Large intestine (tissue), 12 donors: ENCODE data around the gene XAF1. TPM values are rescaled to one million over a fixed set of nuclear protein-coding genes. Genes with fewer than 3 reads are reported as not detected.

Source experiments
- DNase-seq, 2 donors: peaks; one replicate each; pipeline versions ENCODE4 v3.0.0 to v3.0.0-alpha.2; 2013
- H3K27ac ChIP-seq: one replicate; pipeline ENCODE4 v1.5.1; 2013; ENCODE audit warnings: low read length
- H3K27me3 ChIP-seq: 2 replicates; pipeline ENCODE4 v1.6.1; 2013; ENCODE audit warnings: low read length; ENCODE audit not compliant: control insufficient read depth, insufficient read depth
- H3K36me3 ChIP-seq: 2 replicates; pipeline ENCODE4 v1.6.1; 2013; ENCODE audit warnings: low read length; ENCODE audit not compliant: control insufficient read depth, insufficient read depth
- H3K4me1 ChIP-seq: one replicate; pipeline ENCODE4 v1.6.1; 2013; ENCODE audit warnings: low read length; ENCODE audit not compliant: control insufficient read depth, insufficient read depth
- H3K4me3 ChIP-seq: one replicate; pipeline ENCODE4 v1.5.1; 2013; ENCODE audit warnings: low read length
- H3K9me3 ChIP-seq: one replicate; pipeline ENCODE4 v1.6.1; 2013; ENCODE audit warnings: mild to moderate bottlenecking, low read depth, low read length, moderate library complexity; ENCODE audit not compliant: control insufficient read depth
- WGBS: methylation state at CpG from one replicate; pipeline ENCODE4 v1.1.5; 2013; ENCODE audit warnings: low lambda C conversion rate; ENCODE audit not compliant: insufficient coverage; 5-methylcytosine and 5-hydroxymethylcytosine counted together
- long read RNA-seq, 11 donors: transcript quantifications; one replicate each; lab custom pipeline, GENCODE V29; 2026
- polyA plus RNA-seq: library from polyadenylated mRNA; unstranded; fragments of 120-200 nt; gene quantifications from one replicate; pipeline ENCODE4 v1.2.1, GENCODE V29; 2013

The XAF1 gene
- 70.4 TPM for polyA plus RNA-seq
- long read RNA-seq, donor 1: 0 reads
- long read RNA-seq, donor 2, partial matches to known transcripts: 0 of 5 reads
- long read RNA-seq, donor 2, other reads (novel, unspliced or antisense): 0 of 5 reads
- long read RNA-seq, donor 3: 0 reads
- long read RNA-seq, donor 4: 0 reads
- long read RNA-seq, donor 5, partial matches to known transcripts: 0 of 2 reads
- long read RNA-seq, donor 5, other reads (novel, unspliced or antisense): 0 of 2 reads
- long read RNA-seq, donor 6, partial matches to known transcripts: 0 of 5 reads
- long read RNA-seq, donor 6, other reads (novel, unspliced or antisense): 0 of 5 reads
- long read RNA-seq, donor 7: 0 reads
- long read RNA-seq, donor 8, partial matches to known transcripts: 0 of 4 reads
- long read RNA-seq, donor 8, other reads (novel, unspliced or antisense): 0 of 4 reads
- long read RNA-seq, donor 9, partial matches to known transcripts: 0 of 2 reads
- long read RNA-seq, donor 9, other reads (novel, unspliced or antisense): 0 of 2 reads
- long read RNA-seq, donor 10, partial matches to known transcripts: 0 of 1 reads
- long read RNA-seq, donor 10, other reads (novel, unspliced or antisense): 0 of 1 reads
- long read RNA-seq, donor 11, partial matches to known transcripts: 11 of 12 reads
- long read RNA-seq, donor 11, other reads (novel, unspliced or antisense): 0 of 12 reads

- Histone ChIP-seq H3K27me3 (no peaks in the 10 kb centered on the region), H3K36me3 (peaks cover 18% of the 10 kb centered on the region), H3K27ac (peak within 1 kb of the TSS; percentile 88), H3K4me3 (peak within 1 kb of the TSS; percentile 73), H3K9me3 (no peaks in the 10 kb centered on the region), H3K4me1 (peaks cover 20% of the 10 kb centered on the region)
- WGBS: 20% methylated on average over 2 of the region's 14 CpGs
- peak; percentile 60 to 78 for DNase-seq
These were observed at the start of gene XAF1 for GRCh38 chr17:6755731-6756184. Gene XAF1, plus strand, starts transcription at chr17:6756046. Its CDS starts 33 bp downstream, at chr17:6756079.

- no peak overlapping the region for H3K27ac ChIP-seq
- no CpG with 5 or more reads among the region's 14 CpGs for WGBS
- H3K9me3 ChIP-seq: no peaks in the 10 kb centered on the region
- no peak for DNase-seq
- H3K27me3 ChIP-seq: no peaks in the 10 kb centered on the region
- H3K4me3 ChIP-seq: no peak overlapping the region
- no peaks in the 10 kb centered on the region for H3K36me3 ChIP-seq
- peaks cover 8% of the 10 kb centered on the region for H3K4me1 ChIP-seq
These were observed 49.3 kb upstream of the XAF1 start for GRCh38 chr17:6706499-6706898.

- WGBS: no CpG with 5 or more reads among the region's 8 CpGs
- DNase-seq: no peak
- Histone ChIP-seq H3K9me3 (no peaks in the 10 kb centered on the region), H3K36me3 (no peaks in the 10 kb centered on the region), H3K27me3 (peaks cover 3% of the 10 kb centered on the region), H3K27ac (no peak overlapping the region), H3K4me1 (peaks cover 8% of the 10 kb centered on the region), H3K4me3 (no peak overlapping the region)
These were observed 48.9 kb upstream of the XAF1 start for GRCh38 chr17:6706996-6707395.

- no peak overlapping the region for H3K27ac ChIP-seq
- DNase-seq: no peak
- 95% methylated on average over 6 of the region's 12 CpGs for WGBS
- peaks cover 18% of the 10 kb centered on the region for H3K27me3 ChIP-seq
- H3K36me3 ChIP-seq: no peaks in the 10 kb centered on the region
- H3K9me3 ChIP-seq: peaks cover under 1% of the 10 kb centered on the region
- peaks cover 8% of the 10 kb centered on the region for H3K4me1 ChIP-seq
- no peak overlapping the region for H3K4me3 ChIP-seq
These were observed 47.4 kb upstream of the XAF1 start for GRCh38 chr17:6708357-6708961.

- no peaks in the 10 kb centered on the region for H3K36me3 ChIP-seq
- peaks cover 28% of the 10 kb centered on the region for H3K27me3 ChIP-seq
- H3K9me3 ChIP-seq: peaks cover 6% of the 10 kb centered on the region
- DNase-seq: no peak
- H3K4me1 ChIP-seq: peaks cover 2% of the 10 kb centered on the region
- 88% methylated on average over 1 of the region's 11 CpGs for WGBS
- no peak overlapping the region for H3K27ac ChIP-seq
- no peak overlapping the region for H3K4me3 ChIP-seq
These were observed 45.5 kb upstream of the XAF1 start for GRCh38 chr17:6710317-6710716.

- 100% methylated on average over 1 of the region's 7 CpGs for WGBS
- H3K27me3 ChIP-seq: peaks cover 28% of the 10 kb centered on the region
- H3K9me3 ChIP-seq: peaks cover 6% of the 10 kb centered on the region
- peaks cover 2% of the 10 kb centered on the region for H3K4me1 ChIP-seq
- H3K4me3 ChIP-seq: no peak overlapping the region
- H3K27ac ChIP-seq: no peak overlapping the region
- DNase-seq: no peak
- no peaks in the 10 kb centered on the region for H3K36me3 ChIP-seq
These were observed 44.7 kb upstream of the XAF1 start for GRCh38 chr17:6711081-6711674.

- Histone ChIP-seq H3K27ac (no peak overlapping the region), H3K27me3 (peaks cover 28% of the 10 kb centered on the region), H3K4me3 (no peak overlapping the region), H3K36me3 (no peaks in the 10 kb centered on the region), H3K9me3 (peaks cover 6% of the 10 kb centered on the region), H3K4me1 (peaks cover 2% of the 10 kb centered on the region)
- WGBS: no CpG with 5 or more reads among the region's 2 CpGs
- DNase-seq: no peak
These were observed 44.2 kb upstream of the XAF1 start for GRCh38 chr17:6711681-6712057.

GRCh38 chr17:6712058-6712853 is 43.6 kb upstream of the XAF1 start:
- H3K4me3 ChIP-seq: no peak overlapping the region

GRCh38 chr17:6712854-6713129 is 43.1 kb upstream of the XAF1 start:
- Histone ChIP-seq H3K36me3 (no peaks in the 10 kb centered on the region), H3K9me3 (peaks cover 6% of the 10 kb centered on the region), H3K27me3 (peaks cover 28% of the 10 kb centered on the region), H3K4me3 (no peak overlapping the region), H3K4me1 (peaks cover 2% of the 10 kb centered on the region), H3K27ac (no peak overlapping the region)
- no peak for DNase-seq
- no CpG with 5 or more reads among the region's 14 CpGs for WGBS

More at GRCh38 chr17:6712058-6712853, 43.6 kb upstream of the XAF1 start:
- Histone ChIP-seq H3K27me3 (peaks cover 28% of the 10 kb centered on the region), H3K4me1 (peaks cover 2% of the 10 kb centered on the region), H3K27ac (no peak overlapping the region), H3K36me3 (no peaks in the 10 kb centered on the region), H3K9me3 (peaks cover 6% of the 10 kb centered on the region)
- WGBS: no CpG with 5 or more reads among the region's 11 CpGs
- DNase-seq: no peak
